NCI-H146 treated with DMSO at 0.1 percent for 48 hours (cell line): ENCODE measurements around the gene CDX1.
"Not testable (repeated sequence)": the region's sequence is repeated elsewhere in the genome, so short reads cannot be mapped to it uniquely, and the experiment has no call there.

Source experiments
- DNase-seq: peaks from one replicate; lab custom pipeline; 2025; ENCODE audit not compliant: unreplicated experiment; lab: John Stamatoyannopoulos, UW

CDX1 gene

DNA sequence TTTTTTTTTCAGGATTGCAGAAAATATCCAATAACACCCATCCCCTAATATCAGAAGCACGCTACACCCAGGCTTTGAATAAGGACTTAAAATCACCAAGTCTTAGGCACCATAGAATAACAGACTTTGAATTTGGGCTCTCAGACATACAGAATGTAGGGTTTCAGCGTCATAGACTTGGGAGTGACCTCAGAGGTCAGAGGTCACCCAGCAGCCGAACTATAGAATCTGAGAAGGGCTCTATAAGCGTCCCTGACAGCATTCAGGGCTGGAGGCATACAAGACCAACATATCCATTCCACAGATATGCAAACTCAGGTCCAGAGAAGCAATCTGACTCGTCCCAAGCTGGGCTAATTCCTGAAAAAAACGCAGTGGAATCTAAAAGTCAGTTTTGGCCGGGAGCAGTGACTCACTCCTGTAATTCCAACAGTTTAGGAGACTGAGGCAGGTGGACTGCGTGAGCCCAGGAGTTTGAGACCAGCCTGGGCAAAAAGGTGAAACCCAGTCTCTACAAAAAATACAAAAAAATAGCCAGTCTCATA, 58.0 kb downstream of the CDX1 start:
- DNase-seq, result no peak

DNA sequence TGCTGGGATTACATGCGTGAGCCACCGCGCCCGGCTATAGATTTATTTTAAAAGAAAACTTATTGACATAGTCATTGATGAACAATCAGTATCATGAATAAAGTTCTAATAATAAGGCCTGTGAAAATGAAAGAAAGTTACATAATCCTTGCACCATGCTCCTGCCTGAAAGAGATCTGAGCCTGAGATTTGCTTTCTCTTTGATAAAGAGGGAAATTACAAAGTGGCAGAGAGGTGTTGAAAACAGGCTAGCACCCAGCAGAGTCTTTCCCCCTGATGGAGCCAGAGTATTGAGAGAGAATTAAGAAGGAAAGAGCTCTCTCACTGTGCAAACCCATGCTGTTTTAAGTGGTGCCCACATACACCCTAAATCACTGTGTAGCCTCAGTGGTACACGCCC, 60.5 kb downstream of the CDX1 start:
- DNase-seq, result no peak

DNA sequence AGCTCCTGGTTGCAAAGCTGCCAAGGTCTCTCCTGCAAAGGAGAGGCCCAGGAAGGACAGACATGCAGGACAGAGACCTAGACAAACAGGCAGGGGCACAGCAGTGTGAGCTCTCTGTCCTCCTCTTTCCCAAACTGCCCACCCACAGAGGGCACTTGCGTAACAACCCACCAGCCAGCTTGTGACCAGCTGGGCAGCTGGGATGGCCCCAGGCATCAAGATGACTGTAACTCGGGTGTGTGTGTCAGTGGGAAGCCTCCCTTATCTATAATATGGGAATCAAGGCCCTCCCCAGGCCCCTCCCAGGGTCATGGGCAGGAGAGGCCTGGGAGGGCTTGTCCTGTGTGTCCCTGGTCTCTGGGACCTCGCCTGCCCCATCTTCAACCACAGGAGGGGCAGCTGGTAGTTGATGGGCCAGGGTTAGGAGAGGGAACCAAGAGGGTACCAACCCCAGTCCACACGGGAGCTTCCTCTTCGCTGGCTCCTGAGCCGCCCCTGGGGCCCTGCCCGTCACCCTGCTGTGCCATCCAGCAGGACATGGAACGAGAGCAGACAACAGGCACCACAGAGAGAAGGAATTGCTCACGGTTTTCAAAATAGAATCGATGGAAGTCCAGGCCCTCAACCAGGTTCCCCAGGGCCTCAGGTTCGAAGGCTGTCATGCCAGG, 61.2 kb downstream of the CDX1 start:
- peak; percentile 6 for DNase-seq

- no peak for DNase-seq
These were observed 63.0 kb downstream of the CDX1 start for GRCh38 chr5:150229571-150229970.

GRCh38 chr5:150230842-150231241, 64.3 kb downstream of the CDX1 start:
- no peak for DNase-seq

DNA sequence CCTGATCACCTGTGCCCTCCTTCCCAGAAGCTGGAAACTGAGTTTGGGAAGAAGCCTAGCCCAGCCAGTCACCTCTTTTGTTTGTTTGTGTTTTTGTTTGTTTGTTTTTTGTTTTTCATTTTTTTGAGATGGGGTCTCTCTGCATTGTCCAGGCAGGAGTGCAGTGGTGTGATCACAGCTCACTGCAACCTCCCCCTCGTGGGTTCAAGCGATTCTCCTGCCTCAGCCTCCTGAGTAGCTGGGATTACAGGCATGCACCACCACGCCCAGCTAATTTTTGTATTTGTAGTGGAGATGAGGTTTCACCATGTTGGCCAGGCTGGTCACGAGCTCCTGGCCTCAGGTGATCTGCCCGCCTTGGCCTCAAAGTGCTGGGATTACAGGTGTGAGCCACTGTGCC, 67.1 kb downstream of the CDX1 start:
- DNase-seq, result not testable (repeated sequence)
